H1 (cell line): ENCODE results near the gene ACTN4. TPM values are rescaled to one million over a fixed set of nuclear protein-coding genes. Genes with fewer than 3 reads are reported as not detected.
A peak's percentile ranks its signal among the peaks of the same experiment; 100 is the strongest.

Experiments
- CTCF ChIA-PET: fragments of 300-600 bp; sonication (Branson Sonifier 250); formaldehyde crosslinking; loops from one replicate; lab custom pipeline; 2021; ENCODE audit not compliant: partially characterized antibody; lab: Charles Lee
- POLR2A ChIA-PET: fragments of 300-600 bp; sonication (Branson Sonifier 250); formaldehyde crosslinking; loops from one replicate; lab custom pipeline; 2021; ENCODE audit warnings: inconsistent platforms; ENCODE audit not compliant: partially characterized antibody; lab: Charles Lee
- DNase-seq, 2 experiments: peaks; one replicate each; pipeline versions ENCODE4 v3.0.0 to v3.0.0-alpha.2; 2010 to 2022; ENCODE audit warnings: low spot score in 2 of 2, low read depth in 1 of 2, mixed read lengths in 1 of 2
- FAIRE-seq: peaks from 2 replicates; lab custom pipeline; 2011; peaks lifted over from hg19 to GRCh38; lab: Jason Lieb, UNC
- H2AFZ ChIP-seq: 2 replicates; pipeline ENCODE4 v1.8.1; 2012; ENCODE audit warnings: low read length, inconsistent platforms
- H2AK5ac ChIP-seq: 2 replicates; pipeline ENCODE4 v1.6.1; 2013; ENCODE audit warnings: low read depth, low read length
- H2BK120ac ChIP-seq: replicated peaks from 2 replicates; pipeline ENCODE3; 2013; ENCODE audit warnings: low read depth, low read length, inconsistent platforms
- H2BK12ac ChIP-seq: 2 replicates; pipeline ENCODE4 v1.6.1; 2013; ENCODE audit warnings: low read depth, low read length
- H2BK15ac ChIP-seq: 2 replicates; pipeline ENCODE4 v1.6.1; 2013; ENCODE audit warnings: low read length
- H2BK20ac ChIP-seq: 2 replicates; pipeline ENCODE4 v1.6.1; 2013; ENCODE audit warnings: low read length
- H2BK5ac ChIP-seq: 2 replicates; pipeline ENCODE4 v1.6.1; 2013; ENCODE audit warnings: low read depth, low read length
- H3K14ac ChIP-seq: 2 replicates; pipeline ENCODE4 v1.6.1; 2013; ENCODE audit warnings: inconsistent platforms; ENCODE audit not compliant: insufficient read length
- H3K18ac ChIP-seq: 2 replicates; pipeline ENCODE4 v1.6.1; 2013; ENCODE audit warnings: low read length; ENCODE audit errors: extremely low read depth
- H3K23ac ChIP-seq: 2 replicates; pipeline ENCODE4 v1.6.1; 2013; ENCODE audit warnings: inconsistent platforms; ENCODE audit not compliant: insufficient read length
- H3K23me2 ChIP-seq: 2 replicates; pipeline ENCODE4 v1.6.1; 2013; ENCODE audit warnings: low read depth, low read length
- H3K27ac ChIP-seq: 2 replicates; pipeline ENCODE4 v1.6.1; 2011; ENCODE audit warnings: low read depth, low read length, inconsistent platforms
- H3K27me3 ChIP-seq, 4 experiments: replicated peaks in 1 of 4; 1 replicate in 1 of 4; 2 replicates in 3 of 4; pipeline versions ENCODE4 v1.6.1 to v1.8.1; 2011 to 2013; ENCODE audit warnings: low read length in 3 of 4, mild to moderate bottlenecking in 3 of 4, inconsistent platforms in 2 of 4, mixed read lengths in 2 of 4, moderate library complexity in 1 of 4; ENCODE audit not compliant: control insufficient read depth in 3 of 4, insufficient read depth in 3 of 4; ENCODE audit errors: extremely low read depth in 1 of 4
- H3K36me3 ChIP-seq, 4 experiments: 2 replicates each; pipeline versions ENCODE4 v1.6.1 to v1.8.1; 2011 to 2013; ENCODE audit warnings: mild to moderate bottlenecking in 4 of 4, low read length in 3 of 4, moderate library complexity in 2 of 4, control low read depth in 1 of 4, inconsistent platforms in 1 of 4; ENCODE audit not compliant: insufficient read depth in 4 of 4, control insufficient read depth in 2 of 4
- H3K4ac ChIP-seq: replicated peaks from 2 replicates; pipeline ENCODE3; 2013; ENCODE audit warnings: low read length, low read depth, mixed read lengths, inconsistent platforms; ENCODE audit not compliant: insufficient read length
- H3K4me1 ChIP-seq, 4 experiments: replicated peaks in 1 of 4; 1 replicate in 1 of 4; 2 replicates in 3 of 4; pipeline versions ENCODE4 v1.6.1 to v1.8.1; 2011 to 2013; ENCODE audit warnings: low read length in 3 of 4, inconsistent platforms in 2 of 4, mixed read lengths in 1 of 4; ENCODE audit not compliant: insufficient read depth in 4 of 4, control insufficient read depth in 3 of 4
- H3K4me2 ChIP-seq, 2 experiments: 2 replicates each; pipeline versions ENCODE4 v1.6.1 to v1.8.1; 2011 to 2013; ENCODE audit warnings: low read depth in 2 of 2, low read length in 2 of 2, control low read depth in 1 of 2, inconsistent platforms in 1 of 2, mild to moderate bottlenecking in 1 of 2; ENCODE audit not compliant: insufficient read depth in 1 of 2
- H3K4me3 ChIP-seq, 4 experiments: fragments of 200-600, 300-600 bp in 1 of 4; sonication (generic), shearing (Covaris generic), sonication (Bioruptor Twin) in 1 of 4; 2 replicates each; pipeline versions ENCODE4 v1.5.1 to v1.8.1; 2011 to 2016; ENCODE audit warnings: low read length in 4 of 4, low read depth in 3 of 4, control low read depth in 2 of 4, inconsistent platforms in 2 of 4, mild to moderate bottlenecking in 2 of 4, mixed read lengths in 1 of 4, moderate library complexity in 1 of 4; ENCODE audit not compliant: insufficient read depth in 2 of 4; ENCODE audit errors: extremely low read depth in 1 of 4
- H3K56ac ChIP-seq: replicated peaks from 2 replicates; pipeline ENCODE3; 2013; ENCODE audit warnings: low read depth, mild to moderate bottlenecking, mixed read lengths, low read length, inconsistent platforms; ENCODE audit not compliant: insufficient read length
- H3K79me1 ChIP-seq: 2 replicates; pipeline ENCODE4 v1.6.1; 2013; ENCODE audit warnings: low read depth, low read length, control low read depth
- H3K79me2 ChIP-seq, 2 experiments: 2 replicates each; pipeline versions ENCODE4 v1.6.1 to v1.8.1; 2012 to 2013; ENCODE audit warnings: low read length in 2 of 2, mild to moderate bottlenecking in 2 of 2, inconsistent platforms in 1 of 2; ENCODE audit not compliant: insufficient read depth in 2 of 2, control insufficient read depth in 1 of 2
- H3K9ac ChIP-seq, 4 experiments: replicated peaks in 1 of 4; 1 replicate in 1 of 4; 2 replicates in 3 of 4; pipeline versions ENCODE4 v1.6.1 to v1.8.1; 2011 to 2013; ENCODE audit warnings: low read depth in 3 of 4, low read length in 3 of 4, control low read depth in 2 of 4, mild to moderate bottlenecking in 2 of 4, moderate library complexity in 2 of 4, inconsistent platforms in 1 of 4; ENCODE audit errors: extremely low read depth in 1 of 4
- H3K9me3 ChIP-seq, 2 experiments: 2 replicates each; pipeline versions ENCODE4 v1.6.1 to v1.8.1; 2012 to 2013; ENCODE audit warnings: mild to moderate bottlenecking in 2 of 2, moderate library complexity in 2 of 2, control low read depth in 1 of 2, inconsistent platforms in 1 of 2, low read depth in 1 of 2, low read length in 1 of 2, mixed read lengths in 1 of 2; ENCODE audit not compliant: insufficient read depth in 2 of 2
- H4K20me1 ChIP-seq, 2 experiments: replicated peaks in 1 of 2; 2 replicates each; pipeline versions ENCODE3 to v1.8.1; 2011 to 2013; ENCODE audit warnings: inconsistent platforms in 2 of 2, low read length in 2 of 2, mild to moderate bottlenecking in 1 of 2; ENCODE audit not compliant: insufficient read depth in 2 of 2, control insufficient read depth in 1 of 2
- H4K5ac ChIP-seq: 2 replicates; pipeline ENCODE4 v1.6.1; 2013; ENCODE audit warnings: low read length, low read depth, mixed read lengths, inconsistent platforms; ENCODE audit not compliant: insufficient read length
- H4K8ac ChIP-seq: 2 replicates; pipeline ENCODE4 v1.8.0; 2013; ENCODE audit warnings: mild to moderate bottlenecking, moderate library complexity, low read length, inconsistent platforms; ENCODE audit not compliant: insufficient read depth; ENCODE audit errors: extremely low read depth
- H4K91ac ChIP-seq: replicated peaks from 2 replicates; pipeline ENCODE3; 2013; ENCODE audit warnings: low read length, mixed read lengths, inconsistent platforms; ENCODE audit not compliant: insufficient read length
- BRCA1 ChIP-seq: IDR thresholded peaks from 2 replicates; pipeline ENCODE4 v1.6.1; 2012; ENCODE audit warnings: low read depth, low read length, improper control_type of control experiment
- CBX5 ChIP-seq: fragments of 300-800, 300-1000 bp; sonication (generic); IDR thresholded peaks from 2 replicates; pipeline ENCODE4 v1.7.1; 2016; ENCODE audit warnings: antibody characterized with exemption, low read length, low read depth
- CHD2 ChIP-seq: IDR thresholded peaks from 2 replicates; pipeline ENCODE4 v1.6.1; 2012; ENCODE audit warnings: low read length, improper control_type of control experiment
- EGR1 ChIP-seq: IDR thresholded peaks from 2 replicates; pipeline ENCODE4 v1.6.1; 2011; ENCODE audit warnings: low read depth, low read length, borderline replicate concordance
- KDM4A ChIP-seq: IDR thresholded peaks from one replicate; pipeline ENCODE4 v1.7.1; 2012; ENCODE audit warnings: low read depth, mild to moderate bottlenecking, moderate library complexity, low read length, inconsistent platforms; ENCODE audit not compliant: severe bottlenecking
- KDM5A ChIP-seq: fragments of 200-600 bp; IDR thresholded peaks from 2 replicates; pipeline ENCODE4 v1.7.1; 2012; ENCODE audit warnings: mild to moderate bottlenecking, low read length, inconsistent platforms, mixed read lengths
- SIN3A ChIP-seq, 2 experiments: IDR thresholded peaks in 1 of 2; conservative IDR thresholded peaks in 1 of 2; 2 replicates each; pipeline ENCODE4 v1.6.1; 2011 to 2012; ENCODE audit warnings: low read length in 2 of 2, improper control_type of control experiment in 1 of 2, low read depth in 1 of 2, mild to moderate bottlenecking in 1 of 2
- SRF ChIP-seq: IDR thresholded peaks from 2 replicates; pipeline ENCODE4 v1.6.1; 2011; ENCODE audit warnings: mild to moderate bottlenecking, low read depth, low read length, moderate library complexity
- YY1 ChIP-seq: IDR thresholded peaks from 2 replicates; pipeline ENCODE4 v1.6.1; 2011; ENCODE audit warnings: low read depth, mild to moderate bottlenecking, low read length
- WGBS, 2 experiments: shearing (Covaris generic) in 1 of 2; methylation state at CpG; one replicate each; pipeline versions ENCODE4 v1.1.6 to v1.1.7; 2013 to 2015; ENCODE audit warnings: low lambda C conversion rate in 2 of 2, mixed read lengths in 2 of 2, inconsistent platforms in 1 of 2, low coverage in 1 of 2, missing lambda C conversion rate in 1 of 2; ENCODE audit not compliant: insufficient replicate concordance in 2 of 2, insufficient coverage in 1 of 2, insufficient read length in 1 of 2; ENCODE audit errors: extremely low coverage in 1 of 2, missing lambda C conversion rate in 1 of 2; 5-methylcytosine and 5-hydroxymethylcytosine counted together
- polyA plus RNA-seq, 7 experiments: library from polyadenylated mRNA; depleted of rRNA in 3 of 7; stranded (reverse) in 5 of 7; unstranded in 2 of 7; fragments of >200 nt in 5 of 7; fragments of 200-250 nt in 2 of 7; gene quantifications; 1 replicate in 5 of 7; 2 replicates in 1 of 7; 4 replicates in 1 of 7; pipeline versions ENCODE4 v1.2.1 to v1.2.3, GENCODE V29; 2011 to 2013; ENCODE audit warnings: missing spikeins in 2 of 7, mixed read lengths in 2 of 7
- total RNA-seq: library from RNA; stranded (reverse); fragmentation: NEBNext Ultra II Directional; extraction: Animal tissue kit (Norgen Biotek cat#: 25700); gene quantifications from 2 replicates; pipeline ENCODE4 v1.2.1, GENCODE V29; 2021
- TF ChIP-seq, protein P1 (sequence below), 3 experiments: IDR thresholded peaks; 1 replicate in 2 of 3; 2 replicates in 1 of 3; pipeline versions ENCODE4 v1.5.1 to v1.6.1; 2011; ENCODE audit warnings: low read length in 3 of 3, mild to moderate bottlenecking in 3 of 3, inconsistent platforms in 2 of 3, low read depth in 1 of 3, moderate library complexity in 1 of 3; ENCODE audit not compliant: insufficient read depth in 1 of 3; ENCODE audit errors: control extremely low read depth in 1 of 3

Gene ACTN4
- total and polyA plus RNA-seq, 2 of the 8 experiments (the other 6 are each of a cell fraction or from before 2014, with no cell fraction given) = 211 to 520 TPM

DNA sequence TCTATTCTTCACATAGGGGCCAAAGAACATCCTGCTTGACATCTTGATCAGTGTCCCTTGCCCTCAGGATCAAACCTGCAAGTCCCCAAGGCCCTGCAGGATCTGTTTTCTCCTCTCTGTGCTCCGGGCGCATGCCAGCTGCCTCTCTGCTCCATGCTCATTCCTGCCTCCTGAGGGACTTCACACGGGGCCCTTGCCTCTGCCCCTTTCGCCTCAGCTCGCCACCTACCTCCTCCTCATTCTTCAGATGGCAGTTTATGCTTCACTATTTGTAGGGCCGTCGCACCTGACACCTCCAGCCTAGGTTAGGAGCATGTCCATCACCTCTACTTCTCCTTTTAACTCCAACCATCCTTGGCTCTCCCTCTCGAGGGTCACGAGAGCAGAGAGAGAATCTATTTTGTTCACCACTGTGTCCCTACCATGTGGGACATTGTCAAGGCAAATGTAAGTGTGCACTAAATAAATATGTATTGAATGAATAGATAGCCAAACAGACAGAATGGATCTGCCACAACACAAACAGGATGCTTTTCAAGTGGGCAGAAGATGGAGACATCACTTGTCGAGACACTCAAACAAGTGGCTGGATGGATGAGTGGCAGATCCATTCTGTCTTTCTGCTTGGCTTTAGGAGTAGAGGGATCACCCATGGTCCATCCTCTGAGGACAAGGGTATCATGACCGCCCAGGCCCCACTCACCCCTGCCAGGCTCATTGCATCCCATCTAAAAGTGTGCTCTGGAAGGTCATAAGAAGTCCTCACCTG lies 29.6 kb downstream of the ACTN4 start:
- peak overlapping the region; percentile 5 for H3K4ac ChIP-seq
- CTCF ChIA-PET = interaction anchor here (0.9 to 3.3 kb wide), 8 partner anchors 9 to 64 kb away, joined by 3 to 10 read pairs (median 5); no protein-coding TSS in a partner anchor
- no peak overlapping the region for H3K56ac ChIP-seq
- H4K20me1 ChIP-seq = peaks cover 6 to 25% of the 10 kb centered on the region in 2 experiments
- H2BK5ac ChIP-seq = peak overlapping the region; percentile 74
- H3K79me2 ChIP-seq = peaks cover 27 to 89% of the 10 kb centered on the region in 2 experiments
- H3K27me3 ChIP-seq = no peaks in the 10 kb centered on the region
- no peak overlapping the region for H2BK20ac ChIP-seq
- no peak overlapping the region for H3K23ac ChIP-seq
- no peak overlapping the region for H3K14ac ChIP-seq
- H3K4me3 ChIP-seq = no peak overlapping the region
- no peak overlapping the region for H2AK5ac ChIP-seq
- no peak overlapping the region for H3K18ac ChIP-seq
- WGBS, 2 experiments = 87% methylated on average over 9 of the region's 11 CpGs; no CpG with 5 or more reads in 1 of the 2 experiments
- POLR2A ChIA-PET = interaction anchor here (1.2 to 23.4 kb wide), 2 partner anchors 15 to 40 kb away, joined by 4 to 495 read pairs; no protein-coding TSS in a partner anchor
- no peak overlapping the region for H3K4me2 ChIP-seq
- no peak overlapping the region for H4K5ac ChIP-seq
- H2AFZ ChIP-seq = no peak overlapping the region
- H2BK120ac ChIP-seq = no peak overlapping the region
- peaks cover 3 to 15% (median 8%) of the 10 kb centered on the region in 4 experiments for H3K4me1 ChIP-seq
- no peak overlapping the region for H3K9ac ChIP-seq
- no peak overlapping the region for H4K91ac ChIP-seq
- H3K27ac ChIP-seq = 0 out of 2 replicates have a peak overlapping the region, but pooled peaks have one; percentile 5
- H2BK12ac ChIP-seq = no peak overlapping the region
- H3K9me3 ChIP-seq = no peaks in the 10 kb centered on the region
- no peaks in the 10 kb centered on the region for H3K36me3 ChIP-seq
- TF ChIP-seq CHD2 (no peak), CBX5 (no peak), SIN3A (conservative IDR thresholded peaks at IDR 0.05 in 1 of 2, IDR thresholded peaks at IDR 0.05 in 1 of 2; ENCODE audit: low read depth in 1 of 2, low read length in 2 of 2) (no peak), KDM5A (no peak), YY1 (no peak), KDM4A (no peak), SRF (no peak), BRCA1 (no peak), EGR1 (no peak)
- TF ChIP-seq, protein P1, sequence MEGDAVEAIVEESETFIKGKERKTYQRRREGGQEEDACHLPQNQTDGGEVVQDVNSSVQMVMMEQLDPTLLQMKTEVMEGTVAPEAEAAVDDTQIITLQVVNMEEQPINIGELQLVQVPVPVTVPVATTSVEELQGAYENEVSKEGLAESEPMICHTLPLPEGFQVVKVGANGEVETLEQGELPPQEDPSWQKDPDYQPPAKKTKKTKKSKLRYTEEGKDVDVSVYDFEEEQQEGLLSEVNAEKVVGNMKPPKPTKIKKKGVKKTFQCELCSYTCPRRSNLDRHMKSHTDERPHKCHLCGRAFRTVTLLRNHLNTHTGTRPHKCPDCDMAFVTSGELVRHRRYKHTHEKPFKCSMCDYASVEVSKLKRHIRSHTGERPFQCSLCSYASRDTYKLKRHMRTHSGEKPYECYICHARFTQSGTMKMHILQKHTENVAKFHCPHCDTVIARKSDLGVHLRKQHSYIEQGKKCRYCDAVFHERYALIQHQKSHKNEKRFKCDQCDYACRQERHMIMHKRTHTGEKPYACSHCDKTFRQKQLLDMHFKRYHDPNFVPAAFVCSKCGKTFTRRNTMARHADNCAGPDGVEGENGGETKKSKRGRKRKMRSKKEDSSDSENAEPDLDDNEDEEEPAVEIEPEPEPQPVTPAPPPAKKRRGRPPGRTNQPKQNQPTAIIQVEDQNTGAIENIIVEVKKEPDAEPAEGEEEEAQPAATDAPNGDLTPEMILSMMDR (IDR thresholded peaks at IDR 0.05; ENCODE audit: control extremely low read depth in 1 of 3, insufficient read depth in 1 of 3, low read depth in 1 of 3, low read length in 3 of 3) = no peak
- H3K23me2 ChIP-seq = no peaks in the 10 kb centered on the region
- peaks cover 28% of the 10 kb centered on the region for H3K79me1 ChIP-seq
- DNase-seq (no peak), FAIRE-seq (no peak)
- no peak overlapping the region for H2BK15ac ChIP-seq
- H4K8ac ChIP-seq = no peak overlapping the region
